Esophagus muscularis mucosa (tissue), 4 donors: ENCODE results near the gene ITPRIPL1. TPM values are rescaled to one million over a fixed set of nuclear protein-coding genes. Genes with fewer than 3 reads are reported as not detected.

Source experiments
- DNase-seq: peaks from one replicate; pipeline ENCODE4 v3.0.0-alpha.2; 2017; ENCODE audit errors: extremely low spot score
- H3K27ac ChIP-seq, 4 donors: fragments of 200-600 bp; sonication (generic); replicated peaks in 1 of 4; 1 replicate in 3 of 4; 2 replicates in 1 of 4; pipeline ENCODE4 v1.5.1; 2016 to 2019; ENCODE audit warnings: mild to moderate bottlenecking in 1 of 4
- H3K27me3 ChIP-seq, 4 donors: fragments of 200-600 bp; sonication (generic); one replicate each; pipeline versions ENCODE4 v1.5.1 to v1.6.0; 2016 to 2019
- H3K36me3 ChIP-seq, 4 donors: fragments of 200-600 bp; sonication (generic); one replicate each; pipeline ENCODE4 v1.5.1; 2016 to 2019
- H3K4me1 ChIP-seq, 4 donors: fragments of 200-600 bp; sonication (generic); one replicate each; pipeline ENCODE4 v1.5.1; 2016 to 2019
- H3K4me3 ChIP-seq, 4 donors: fragments of 200-600 bp; sonication (generic); 1 replicate in 2 of 4; 2 replicates in 2 of 4; pipeline ENCODE4 v1.5.1; 2016 to 2019; ENCODE audit warnings: mild to moderate bottlenecking in 4 of 4, moderate library complexity in 1 of 4
- H3K9me3 ChIP-seq, 4 donors: fragments of 200-600 bp; sonication (generic); 1 replicate in 3 of 4; 2 replicates in 1 of 4; pipeline ENCODE4 v1.5.1; 2016 to 2019
- CTCF ChIP-seq, 3 experiments: fragments of 200-600 bp in 2 of 3; fragments of 450-650 bp in 1 of 3; sonication (generic) in 2 of 3; IDR thresholded peaks; one replicate each; pipeline ENCODE4 v1.5.1; 2017 to 2019; ENCODE audit warnings: antibody characterized with exemption in 3 of 3, mild to moderate bottlenecking in 2 of 3, moderate library complexity in 1 of 3
- EP300 ChIP-seq: sonication (generic); formaldehyde crosslinking; IDR thresholded peaks from one replicate; pipeline ENCODE4 v1.6.1; 2017; ENCODE audit warnings: antibody characterized with exemption
- POLR2A ChIP-seq: fragments of 450-650 bp; IDR thresholded peaks from one replicate; pipeline ENCODE4 v1.6.1; 2017; ENCODE audit warnings: antibody characterized with exemption, moderate library complexity, mild to moderate bottlenecking, low read depth
- POLR2AphosphoS5 ChIP-seq, 2 donors: sonication (generic); formaldehyde crosslinking; IDR thresholded peaks; one replicate each; pipeline ENCODE4 v1.6.1; 2017; ENCODE audit warnings: antibody characterized with exemption in 2 of 2
- WGBS: methylation state at CpG from one replicate; pipeline ENCODE4 v1.1.5; 2018; 5-methylcytosine and 5-hydroxymethylcytosine counted together
- intact Hi-C: fragments of 100-400 bp; cut with DNase I; formaldehyde crosslinking; loops from one replicate; pipeline ENCODE4 v1.15.1; 2023
- total RNA-seq, 4 donors: library from RNA; depleted of rRNA; stranded (reverse); fragments of >200 nt; gene quantifications; one replicate each; pipeline versions ENCODE4 v1.1.0 to v1.2.1, GENCODE V29; 2016

The ITPRIPL1 gene
- total RNA-seq, 4 donors from 2014 or later: 0.42 to 1.4 (median 0.93) TPM

DNA sequence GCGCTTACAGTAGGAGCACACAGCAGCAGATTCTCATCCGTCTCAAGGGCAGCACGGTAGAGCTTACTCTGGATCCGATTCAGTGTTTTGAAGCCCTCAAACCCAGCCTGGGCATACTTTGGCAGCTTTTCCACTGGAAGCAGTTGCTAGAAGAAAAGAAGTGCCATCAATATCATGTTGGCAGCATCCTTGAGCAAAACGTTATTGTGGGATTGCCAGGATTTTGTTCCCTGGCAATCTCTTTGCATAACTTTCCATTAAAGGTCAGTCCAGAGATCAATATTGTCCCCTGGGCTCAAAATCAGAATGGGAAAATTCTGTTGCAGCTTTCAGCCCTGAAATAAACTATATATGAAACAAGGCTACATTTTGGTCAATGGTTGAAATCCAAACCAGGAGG is 28.2 kb upstream of the ITPRIPL1 start:
- Histone ChIP-seq H3K9me3 (no peaks in the 10 kb centered on the region), H3K27ac (no peak overlapping the region), H3K4me3 (no peak overlapping the region), H3K27me3 (no peaks in the 10 kb centered on the region), H3K36me3 (peaks cover 99 to 100% (median 100%) of the 10 kb centered on the region in 4 donors), H3K4me1 (peaks cover 0 to 3% (median under 1%) of the 10 kb centered on the region in 4 donors)
- intact Hi-C loops: no loop called here
- DNase-seq: no peak
- TF ChIP-seq POLR2AphosphoS5 (IDR thresholded peaks at IDR 0.05) (no peak), POLR2A (no peak), EP300 (no peak), CTCF (IDR thresholded peaks at IDR 0.05) (no peak)
- 80% methylated on average over 5 of the region's 5 CpGs for WGBS

DNA sequence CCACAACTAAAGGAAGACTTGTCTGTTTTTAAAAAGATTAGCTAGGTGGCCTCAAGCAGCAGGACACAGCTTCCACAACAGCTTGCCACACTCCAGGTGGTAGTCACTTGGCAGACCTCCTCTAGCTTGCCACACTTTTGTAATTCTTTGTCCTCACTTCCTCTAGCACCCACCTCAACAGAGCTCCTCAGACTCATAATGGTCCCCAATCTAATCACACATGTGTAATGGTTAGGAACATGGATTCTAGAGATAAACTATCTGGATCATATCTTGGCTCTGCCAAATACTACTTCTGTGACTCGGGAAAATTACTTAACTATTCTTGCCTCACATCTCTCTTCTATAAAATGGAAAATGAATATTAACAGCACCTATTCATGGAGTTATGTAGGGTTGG is 23.3 kb upstream of the ITPRIPL1 start:
- H3K9me3 ChIP-seq: no peaks in the 10 kb centered on the region
- H3K4me3 ChIP-seq: no peak overlapping the region
- DNase-seq: no peak
- no peak for TF ChIP-seq POLR2AphosphoS5 (IDR thresholded peaks at IDR 0.05)
- WGBS: 58% methylated on average over 1 of the region's 1 CpG
- peaks cover 21 to 41% (median 33%) of the 10 kb centered on the region in 4 donors for H3K4me1 ChIP-seq
- H3K27ac ChIP-seq: no peak overlapping the region
- peaks cover 65 to 75% (median 68%) of the 10 kb centered on the region in 4 donors for H3K36me3 ChIP-seq
- H3K27me3 ChIP-seq: no peaks in the 10 kb centered on the region
- intact Hi-C loops: no loop called here

DNA sequence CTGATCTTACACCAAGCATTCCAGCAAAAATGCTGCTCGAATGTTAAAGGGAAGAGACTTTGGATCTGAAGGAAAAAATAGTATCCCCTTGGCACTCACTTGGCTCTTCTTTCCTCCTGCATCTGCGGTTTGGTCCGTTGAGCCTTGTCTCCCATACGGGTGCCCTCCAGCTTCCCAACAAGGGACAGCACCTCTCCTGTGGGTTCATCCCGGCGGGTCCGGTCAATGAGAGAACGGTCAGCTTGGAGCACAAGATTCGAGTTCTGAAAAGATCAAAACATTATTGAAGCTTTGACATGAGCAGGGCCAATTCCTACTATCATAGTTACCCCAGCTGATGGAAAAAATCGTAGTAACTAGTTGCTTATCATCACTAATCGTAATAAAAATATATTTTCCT is 20.5 kb upstream of the ITPRIPL1 start:
- Histone ChIP-seq H3K9me3 (no peaks in the 10 kb centered on the region), H3K27me3 (no peaks in the 10 kb centered on the region), H3K4me1 (peaks cover 21 to 41% (median 33%) of the 10 kb centered on the region in 4 donors), H3K36me3 (peaks cover 38 to 48% (median 41%) of the 10 kb centered on the region in 4 donors), H3K27ac (peak overlapping the region; percentile 79 to 86 (median 82)), H3K4me3 (peak overlapping the region; percentile 75 to 94 (median 84))
- no peak for DNase-seq
- TF ChIP-seq POLR2AphosphoS5 (IDR thresholded peaks at IDR 0.05) (no peak), POLR2A (no peak), CTCF (IDR thresholded peaks at IDR 0.05) (no peak), EP300 (no peak)
- intact Hi-C loops: loop anchor here (5.0 kb wide), 1 partner anchor 37 kb away; the partner anchor contains the start of genes CIAO1 and TMEM127
- 64% methylated on average over 11 of the region's 11 CpGs for WGBS

GRCh38 chr2:96305091-96305978 is 19.8 kb upstream of the ITPRIPL1 start, which contains the start of gene SNRNP200:
Gene SNRNP200 (minus strand): TSS chr2:96305546. CDS start chr2:96305437, 109 bp downstream.
- WGBS: under 1% methylated on average over 29 of the region's 61 CpGs
- TF ChIP-seq EP300 (no peak), POLR2A (peak; percentile 84), CTCF (IDR thresholded peaks at IDR 0.05) (no peak), POLR2AphosphoS5 (IDR thresholded peaks at IDR 0.05) (peak; percentile 96 to 97)
- peak within 1 kb of the TSS; percentile 75 to 94 (median 84) for H3K4me3 ChIP-seq
- H3K9me3 ChIP-seq: no peaks in the 10 kb centered on the region
- DNase-seq: peak; percentile 96
- peak within 1 kb of the TSS; percentile 79 to 86 (median 82) for H3K27ac ChIP-seq
- H3K4me1 ChIP-seq: peaks cover 21 to 41% (median 33%) of the 10 kb centered on the region in 4 donors
- intact Hi-C loops: loop anchor here (5.0 kb wide), 1 partner anchor 38 kb away; the partner anchor contains the start of genes CIAO1 and TMEM127
- no peaks in the 10 kb centered on the region for H3K27me3 ChIP-seq
- peaks cover 31 to 40% (median 33%) of the 10 kb centered on the region in 4 donors for H3K36me3 ChIP-seq

- Histone ChIP-seq H3K27ac (peak overlapping the region; percentile 79 to 86 (median 82)), H3K4me3 (peak overlapping the region; percentile 75 to 94 (median 84)), H3K36me3 (peaks cover 25 to 34% (median 27%) of the 10 kb centered on the region in 4 donors), H3K9me3 (no peaks in the 10 kb centered on the region), H3K27me3 (no peaks in the 10 kb centered on the region), H3K4me1 (peaks cover 21 to 41% (median 33%) of the 10 kb centered on the region in 4 donors)
- WGBS: 28% methylated on average over 7 of the region's 9 CpGs
- TF ChIP-seq POLR2AphosphoS5 (IDR thresholded peaks at IDR 0.05): no peak
- no peak for TF ChIP-seq POLR2A
- TF ChIP-seq CTCF (IDR thresholded peaks at IDR 0.05): no peak
- no peak for TF ChIP-seq EP300
- intact Hi-C loops: loop anchor here (5.0 kb wide), 1 partner anchor 39 kb away; the partner anchor contains the start of genes CIAO1 and TMEM127
- no peak for DNase-seq
These were observed 19.2 kb upstream of the ITPRIPL1 start for GRCh38 chr2:96305979-96306308.
